Measurements from ENCODE around the gene LYPD1.

DNA sequence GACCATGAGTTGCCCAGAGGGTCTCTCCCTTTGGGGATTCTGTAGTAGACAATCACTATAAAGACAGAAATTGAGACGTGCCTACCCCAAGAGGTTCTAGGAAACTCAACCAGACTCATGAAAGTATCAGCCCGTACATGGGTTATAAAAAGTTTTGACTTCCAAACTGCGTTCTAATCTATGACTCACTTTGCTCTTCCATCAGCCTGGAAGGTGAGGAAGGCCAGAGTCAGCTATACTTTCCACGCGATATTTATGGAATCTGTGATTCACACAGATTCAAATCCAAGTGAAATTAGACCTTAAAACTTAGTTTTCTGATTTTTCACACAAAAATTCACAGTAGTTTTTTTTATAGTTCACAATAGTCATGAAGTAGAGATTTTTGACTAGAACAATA lies 7.7 kb upstream of the LYPD1 start:
- TF ChIP-seq, protein P1, sequence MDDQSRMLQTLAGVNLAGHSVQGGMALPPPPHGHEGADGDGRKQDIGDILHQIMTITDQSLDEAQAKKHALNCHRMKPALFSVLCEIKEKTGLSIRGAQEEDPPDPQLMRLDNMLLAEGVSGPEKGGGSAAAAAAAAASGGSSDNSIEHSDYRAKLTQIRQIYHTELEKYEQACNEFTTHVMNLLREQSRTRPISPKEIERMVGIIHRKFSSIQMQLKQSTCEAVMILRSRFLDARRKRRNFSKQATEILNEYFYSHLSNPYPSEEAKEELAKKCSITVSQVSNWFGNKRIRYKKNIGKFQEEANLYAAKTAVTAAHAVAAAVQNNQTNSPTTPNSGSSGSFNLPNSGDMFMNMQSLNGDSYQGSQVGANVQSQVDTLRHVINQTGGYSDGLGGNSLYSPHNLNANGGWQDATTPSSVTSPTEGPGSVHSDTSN (CRISPR knock-in tag; IDR thresholded peaks at IDR 0.05) = no peak
- no peak for TF ChIP-seq TCF7L2 (IDR thresholded peaks at IDR 0.05; ENCODE audit: borderline replicate concordance, low read depth, low read length)
- no peak for TF ChIP-seq HOXC10 (CRISPR knock-in tag; IDR thresholded peaks at IDR 0.05)
- TF ChIP-seq HOXA7 (CRISPR knock-in tag; IDR thresholded peaks at IDR 0.05; ENCODE audit: borderline replicate concordance) = no peak
